ENCODE data around the gene ZDHHC16. TPM values are rescaled to one million over a fixed set of nuclear protein-coding genes. Genes with fewer than 3 reads are reported as not detected.

Gene ZDHHC16
- total and polyA plus RNA-seq, 12 donors = 13.4 to 49.6 (median 19.2) TPM

DNA sequence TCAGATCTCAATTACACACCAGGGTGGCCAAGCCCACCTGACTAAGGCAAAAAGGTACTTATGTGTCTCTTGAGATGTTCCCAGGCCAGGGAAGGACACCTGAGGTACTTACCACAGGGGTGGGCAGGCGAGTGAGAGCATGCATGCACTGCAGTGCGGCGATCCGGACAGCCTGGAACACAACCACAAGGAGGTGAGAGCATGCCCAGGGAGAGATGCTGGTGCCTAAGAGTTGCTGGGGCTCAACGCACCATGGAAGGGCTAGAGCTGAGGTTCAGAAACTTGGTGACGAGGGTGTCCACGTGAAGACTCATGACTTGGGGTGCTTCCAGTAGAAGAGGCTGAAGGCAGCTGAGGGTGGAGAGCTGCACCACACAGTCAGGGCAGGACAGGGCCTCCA lies 13.1 kb downstream of the ZDHHC16 start:
- H3K4me3 ChIP-seq = no peak overlapping the region
- H3K36me3 ChIP-seq = peaks cover 0 to 100% (median 67%) of the 10 kb centered on the region in 9 donors
- no peaks in the 10 kb centered on the region for H3K27me3 ChIP-seq
- ATAC-seq = no peak
- no peaks in the 10 kb centered on the region for H3K9me3 ChIP-seq
- DNase-seq = no peak
- TF ChIP-seq, protein P1, sequence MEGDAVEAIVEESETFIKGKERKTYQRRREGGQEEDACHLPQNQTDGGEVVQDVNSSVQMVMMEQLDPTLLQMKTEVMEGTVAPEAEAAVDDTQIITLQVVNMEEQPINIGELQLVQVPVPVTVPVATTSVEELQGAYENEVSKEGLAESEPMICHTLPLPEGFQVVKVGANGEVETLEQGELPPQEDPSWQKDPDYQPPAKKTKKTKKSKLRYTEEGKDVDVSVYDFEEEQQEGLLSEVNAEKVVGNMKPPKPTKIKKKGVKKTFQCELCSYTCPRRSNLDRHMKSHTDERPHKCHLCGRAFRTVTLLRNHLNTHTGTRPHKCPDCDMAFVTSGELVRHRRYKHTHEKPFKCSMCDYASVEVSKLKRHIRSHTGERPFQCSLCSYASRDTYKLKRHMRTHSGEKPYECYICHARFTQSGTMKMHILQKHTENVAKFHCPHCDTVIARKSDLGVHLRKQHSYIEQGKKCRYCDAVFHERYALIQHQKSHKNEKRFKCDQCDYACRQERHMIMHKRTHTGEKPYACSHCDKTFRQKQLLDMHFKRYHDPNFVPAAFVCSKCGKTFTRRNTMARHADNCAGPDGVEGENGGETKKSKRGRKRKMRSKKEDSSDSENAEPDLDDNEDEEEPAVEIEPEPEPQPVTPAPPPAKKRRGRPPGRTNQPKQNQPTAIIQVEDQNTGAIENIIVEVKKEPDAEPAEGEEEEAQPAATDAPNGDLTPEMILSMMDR (IDR thresholded peaks at IDR 0.05) = no peak
- no peak overlapping the region for H3K27ac ChIP-seq
- H3K4me1 ChIP-seq = peaks cover 0 to 25% (median 17%) of the 10 kb centered on the region in 9 donors
- intact Hi-C loops (cut with DNase I) = loop anchor here in 1 of 10 donors (5.0 kb wide), 1 partner anchor 158 kb away; no protein-coding TSS in a partner anchor
- WGBS, 2 donors = 93 to 96% methylated on average over 7 of the region's 7 CpGs

DNA sequence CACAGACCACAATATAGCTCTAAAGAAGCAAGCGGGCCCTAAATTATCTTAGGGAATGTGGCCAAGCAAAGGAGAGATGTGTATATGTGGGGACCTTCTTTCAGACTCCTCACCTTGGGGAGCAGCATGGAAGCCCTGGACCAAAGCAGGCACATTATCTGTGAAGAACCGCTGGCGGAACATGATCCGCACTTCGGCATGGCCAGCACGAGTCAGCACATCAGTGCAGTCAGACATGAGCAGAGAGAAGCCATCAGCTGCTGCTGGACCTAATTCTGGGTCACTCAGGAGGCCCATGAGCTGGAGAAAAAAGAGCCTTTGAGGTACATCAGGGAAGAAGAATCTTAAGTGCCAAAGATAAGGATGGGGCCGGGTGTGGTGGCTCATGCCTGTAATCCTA lies 14.0 kb downstream of the ZDHHC16 start:
- no peaks in the 10 kb centered on the region for H3K9me3 ChIP-seq
- no peaks in the 10 kb centered on the region for H3K27me3 ChIP-seq
- intact Hi-C loops (cut with DNase I) = loop anchor here in 7 of 10 donors (5.0 to 10.0 kb wide), 4 partner anchors 92 to 157 kb away; no protein-coding TSS in a partner anchor
- no peak overlapping the region for H3K4me3 ChIP-seq
- 64 to 76% methylated on average over 7 of the region's 7 CpGs for WGBS, 2 donors
- H3K27ac ChIP-seq = no peak overlapping the region
- H3K36me3 ChIP-seq = peaks cover 0 to 100% (median 75%) of the 10 kb centered on the region in 9 donors
- DNase-seq (no peak), ATAC-seq (no peak)
- TF ChIP-seq, protein P1 (IDR thresholded peaks at IDR 0.05) = no peak
- peaks cover 0 to 17% (median 12%) of the 10 kb centered on the region in 9 donors for H3K4me1 ChIP-seq

DNA sequence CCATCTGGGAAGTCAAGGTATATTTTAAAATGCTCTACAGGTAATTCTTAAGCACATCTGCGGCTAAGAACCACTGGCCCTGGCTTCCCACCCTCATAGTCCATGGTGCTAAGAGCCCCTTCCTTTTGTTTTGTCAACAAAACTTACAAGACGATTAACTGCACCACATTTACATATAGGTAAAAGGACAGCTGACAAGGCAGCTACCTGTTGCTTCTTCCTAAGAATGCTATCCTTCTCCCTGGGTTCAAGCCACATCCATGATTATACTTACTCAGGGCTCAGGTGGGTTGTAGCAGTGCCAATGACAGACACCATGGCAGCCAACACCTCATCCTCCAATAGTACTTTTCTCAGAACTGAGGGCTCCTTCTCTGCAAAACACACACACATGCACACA lies 16.3 kb downstream of the ZDHHC16 start:
- Histone ChIP-seq H3K36me3 (peaks cover 0 to 100% (median 86%) of the 10 kb centered on the region in 9 donors), H3K27me3 (no peaks in the 10 kb centered on the region), H3K4me1 (peaks cover 0 to 16% (median 4%) of the 10 kb centered on the region in 9 donors), H3K4me3 (no peak overlapping the region), H3K9me3 (no peaks in the 10 kb centered on the region), H3K27ac (no peak overlapping the region)
- DNase-seq = no peak
- 91 to 92% methylated on average over 2 of the region's 2 CpGs for WGBS, 2 donors
- TF ChIP-seq, protein P1 (IDR thresholded peaks at IDR 0.05) = no peak
- intact Hi-C loops (cut with DNase I) = loop anchor here (2.0 to 10.0 kb wide), 7 partner anchors 86 to 152 kb away; no protein-coding TSS in a partner anchor
- ATAC-seq = no peak

DNA sequence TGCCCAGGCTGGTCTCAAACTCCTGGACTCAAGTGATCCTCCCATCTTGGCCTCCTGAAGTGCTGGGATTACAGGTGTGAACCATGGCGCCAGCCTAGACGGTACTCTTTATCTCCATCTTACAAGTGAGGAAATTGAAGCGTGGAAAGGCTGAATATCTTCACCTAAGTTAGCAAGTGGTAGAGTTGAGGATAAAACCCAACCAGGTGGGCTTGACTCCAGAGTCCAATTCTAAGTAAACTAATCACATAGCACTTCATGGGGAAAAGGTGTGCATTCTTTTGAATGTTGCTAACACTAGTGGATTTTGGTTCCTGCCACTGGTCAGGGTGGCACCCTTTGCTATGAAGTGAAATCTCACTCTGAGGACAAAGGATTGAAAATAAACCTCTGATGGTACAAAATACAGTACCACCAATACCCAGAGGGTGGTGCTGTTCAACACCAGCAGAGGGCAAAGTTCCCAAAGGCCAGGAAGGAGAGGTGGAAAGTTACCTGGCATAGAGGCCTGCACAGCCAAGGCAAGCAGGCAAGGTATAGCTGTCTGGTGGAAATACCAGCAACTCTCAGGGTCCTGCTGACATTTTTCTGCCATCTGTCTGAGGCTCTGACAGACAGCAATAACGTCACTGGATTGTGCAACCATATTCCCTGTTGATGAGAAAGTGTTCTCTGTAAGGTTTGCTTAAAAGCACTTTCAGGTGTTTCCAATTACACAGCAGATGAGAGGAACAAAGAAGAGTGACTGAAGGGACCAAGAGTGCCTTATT lies 17.6 kb downstream of the ZDHHC16 start:
- WGBS, 2 donors = 71 to 74% methylated on average over 4 of the region's 4 CpGs
- Histone ChIP-seq H3K36me3 (peaks cover 0 to 100% (median 89%) of the 10 kb centered on the region in 9 donors), H3K9me3 (no peaks in the 10 kb centered on the region), H3K4me3 (no peak overlapping the region), H3K4me1 (peaks cover 0 to 16% (median 4%) of the 10 kb centered on the region in 9 donors), H3K27ac (peak overlapping the region in 4 of 10 donors; percentile 1 to 33 (median 16)), H3K27me3 (no peaks in the 10 kb centered on the region)
- intact Hi-C loops (cut with DNase I) = loop anchor here (2.0 to 10.0 kb wide), 7 partner anchors 85 to 151 kb away; no protein-coding TSS in a partner anchor
- TF ChIP-seq, protein P1 (IDR thresholded peaks at IDR 0.05) = peak; percentile 60 to 89 (median 85)
- ATAC-seq = peak; percentile 51 to 69 (median 58)
- peak in 1 of 2 donors; percentile 44 for DNase-seq
